Osteoblast (primary cell): Measurements from ENCODE around the gene LNPEP. TPM values are rescaled to one million over a fixed set of nuclear protein-coding genes. Genes with fewer than 3 reads are reported as not detected.

ENCODE experiments used
- DNase-seq: peaks from one replicate; pipeline ENCODE4 v3.0.0; 2011; ENCODE audit warnings: low spot score, mixed read lengths; ENCODE audit not compliant: insufficient read length; ENCODE audit errors: missing footprints
- H2AFZ ChIP-seq: 2 replicates; pipeline ENCODE4 v1.6.0; 2011; ENCODE audit warnings: mild to moderate bottlenecking, low read length
- H3K27ac ChIP-seq: 2 replicates; pipeline ENCODE4 v1.5.1; 2011; ENCODE audit warnings: mild to moderate bottlenecking, low read depth, low read length, moderate library complexity
- H3K27me3 ChIP-seq: 2 replicates; pipeline ENCODE4 v1.6.0; 2012; ENCODE audit warnings: mild to moderate bottlenecking, control low read depth, inconsistent platforms, low read length, moderate library complexity; ENCODE audit not compliant: insufficient read depth
- H3K36me3 ChIP-seq: 2 replicates; pipeline ENCODE4 v1.5.1; 2011; ENCODE audit warnings: mild to moderate bottlenecking, low read length, control low read depth, moderate library complexity; ENCODE audit not compliant: insufficient read depth
- H3K4me1 ChIP-seq: 2 replicates; pipeline ENCODE4 v1.5.1; 2011; ENCODE audit warnings: mild to moderate bottlenecking, low read length, control low read depth, moderate library complexity; ENCODE audit not compliant: insufficient read depth
- H3K4me2 ChIP-seq: 2 replicates; pipeline ENCODE4 v1.6.0; 2011; ENCODE audit warnings: mild to moderate bottlenecking, low read length; ENCODE audit not compliant: insufficient read depth
- H3K4me3 ChIP-seq: fragments of 200-600 bp; sonication (generic); 3 replicates; pipeline ENCODE4 v1.5.1; 2012; ENCODE audit warnings: mild to moderate bottlenecking, low read length, inconsistent platforms; ENCODE audit not compliant: insufficient read depth
- H3K79me2 ChIP-seq: 2 replicates; pipeline ENCODE4 v1.6.0; 2012; ENCODE audit warnings: mild to moderate bottlenecking, low read length, control low read depth, inconsistent platforms; ENCODE audit not compliant: insufficient read depth
- H3K9me3 ChIP-seq: 2 replicates; pipeline ENCODE4 v1.5.1; 2011; ENCODE audit warnings: low read depth, low read length, control low read depth
- H4K20me1 ChIP-seq: 2 replicates; pipeline ENCODE4 v1.6.0; 2012; ENCODE audit warnings: mild to moderate bottlenecking, low read length, control low read depth; ENCODE audit not compliant: insufficient read depth
- CTCF ChIP-seq: IDR thresholded peaks from 2 replicates; pipeline ENCODE4 v1.5.1; 2011; ENCODE audit warnings: mild to moderate bottlenecking, low read depth, low read length, moderate library complexity; ENCODE audit errors: extremely low read depth
- total RNA-seq: library from RNA; depleted of rRNA; stranded (reverse); fragments of >200 nt; gene quantifications from 2 replicates; pipeline ENCODE4 v1.2.3, GENCODE V29; 2012

Gene LNPEP
- total RNA-seq, 1 donor = 44.9 TPM

DNA sequence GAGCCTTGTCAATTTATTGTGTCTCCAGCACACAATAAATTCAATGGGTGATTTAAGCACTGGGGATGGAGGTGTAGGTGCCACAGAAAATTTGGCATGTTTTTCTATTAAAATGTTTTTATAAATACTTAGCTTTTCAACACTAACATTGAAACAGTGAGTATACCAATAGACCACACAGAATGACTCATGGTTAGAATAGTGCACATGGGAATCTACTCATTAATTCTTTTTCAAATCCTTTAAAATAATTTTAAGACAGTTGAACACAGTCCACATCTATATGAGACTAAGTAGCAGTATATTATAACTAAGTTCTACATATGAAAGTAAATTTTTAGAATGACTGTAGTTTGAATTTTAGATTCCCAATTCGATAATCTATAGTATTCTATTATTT lies 67.1 kb downstream of the LNPEP start:
- Histone ChIP-seq H3K4me2 (no peak overlapping the region), H3K79me2 (no peaks in the 10 kb centered on the region), H3K27me3 (no peaks in the 10 kb centered on the region), H3K9me3 (no peaks in the 10 kb centered on the region), H3K4me3 (no peak overlapping the region), H4K20me1 (no peaks in the 10 kb centered on the region), H3K36me3 (no peaks in the 10 kb centered on the region), H3K27ac (no peak overlapping the region), H2AFZ (no peak overlapping the region), H3K4me1 (peaks cover 9% of the 10 kb centered on the region)
- no peak for DNase-seq
- no peak for TF ChIP-seq CTCF

- H3K27ac ChIP-seq = no peak overlapping the region
- H3K27me3 ChIP-seq = no peaks in the 10 kb centered on the region
- H3K9me3 ChIP-seq = no peaks in the 10 kb centered on the region
- no peak overlapping the region for H2AFZ ChIP-seq
- peaks cover 9% of the 10 kb centered on the region for H3K4me1 ChIP-seq
- no peaks in the 10 kb centered on the region for H3K36me3 ChIP-seq
- H3K4me2 ChIP-seq = no peak overlapping the region
- no peaks in the 10 kb centered on the region for H4K20me1 ChIP-seq
- no peaks in the 10 kb centered on the region for H3K79me2 ChIP-seq
- no peak for DNase-seq
- TF ChIP-seq CTCF = no peak
- H3K4me3 ChIP-seq = no peak overlapping the region
Observed at GRCh38 chr5:97004423-97005060, 68.7 kb downstream of the LNPEP start.

- H3K27ac ChIP-seq = no peak overlapping the region
- H3K4me1 ChIP-seq = peaks cover 9% of the 10 kb centered on the region
- H3K9me3 ChIP-seq = no peaks in the 10 kb centered on the region
- DNase-seq = no peak
- H3K36me3 ChIP-seq = no peaks in the 10 kb centered on the region
- no peak overlapping the region for H2AFZ ChIP-seq
- no peaks in the 10 kb centered on the region for H3K79me2 ChIP-seq
- no peak overlapping the region for H3K4me2 ChIP-seq
- H3K27me3 ChIP-seq = no peaks in the 10 kb centered on the region
- H3K4me3 ChIP-seq = no peak overlapping the region
- no peaks in the 10 kb centered on the region for H4K20me1 ChIP-seq
- no peak for TF ChIP-seq CTCF
Observed at GRCh38 chr5:97006454-97007060, 70.7 kb downstream of the LNPEP start.

DNA sequence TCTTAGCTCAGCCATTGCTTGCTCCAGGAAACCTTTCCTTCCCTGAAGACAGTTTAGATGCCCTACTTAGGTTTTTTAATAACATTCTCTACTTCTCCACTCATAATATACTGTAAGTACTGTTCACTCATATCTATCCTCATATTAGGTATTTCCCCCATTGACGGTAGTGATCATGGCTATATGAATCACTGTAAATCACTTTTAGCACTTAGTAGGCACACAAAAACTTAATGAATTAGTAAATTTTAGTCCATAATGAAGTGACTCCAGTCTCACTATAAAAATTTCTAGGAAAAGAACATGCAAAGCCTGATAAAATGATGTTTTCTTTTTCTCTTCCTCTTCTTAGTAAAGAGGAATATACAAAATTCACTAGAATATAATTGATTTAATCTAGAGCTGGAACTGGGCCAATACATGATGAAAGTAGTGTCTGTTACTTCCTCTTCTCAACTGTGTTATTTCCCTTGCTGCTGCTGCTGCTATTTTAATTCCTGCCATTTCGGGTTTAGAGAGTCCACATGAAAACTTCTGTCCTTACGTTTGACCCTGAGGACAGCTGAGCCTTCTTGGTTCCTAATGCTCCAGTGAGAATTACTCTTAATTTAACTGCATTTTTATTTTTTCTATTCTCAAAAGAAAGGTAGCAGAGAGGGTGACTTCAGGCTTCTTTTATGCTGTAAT lies 73.5 kb downstream of the LNPEP start:
- peaks cover 6% of the 10 kb centered on the region for H3K36me3 ChIP-seq
- no peaks in the 10 kb centered on the region for H3K27me3 ChIP-seq
- no peak for DNase-seq
- H3K4me2 ChIP-seq = no peak overlapping the region
- no peak overlapping the region for H3K27ac ChIP-seq
- H3K9me3 ChIP-seq = no peaks in the 10 kb centered on the region
- peaks cover 9% of the 10 kb centered on the region for H3K4me1 ChIP-seq
- H4K20me1 ChIP-seq = no peaks in the 10 kb centered on the region
- H2AFZ ChIP-seq = no peak overlapping the region
- TF ChIP-seq CTCF = no peak
- H3K4me3 ChIP-seq = no peak overlapping the region
- H3K79me2 ChIP-seq = no peaks in the 10 kb centered on the region
